Gastrocnemius medialis (tissue), 4 donors: ENCODE data around the gene SH3BGRL2. TPM values are rescaled to one million over a fixed set of nuclear protein-coding genes. Genes with fewer than 3 reads are reported as not detected.
A peak's percentile ranks its signal among the peaks of the same experiment; 100 is the strongest.

Experiments used
- ATAC-seq, 2 donors: fragments of 150-250 bp; one replicate each; pipeline ENCODE4 v1.9.1; 2016
- DNase-seq, 2 donors: peaks; one replicate each; pipeline ENCODE4 v3.0.0-alpha.2; 2019
- H3K27ac ChIP-seq, 4 donors: fragments of 200-600 bp; sonication (generic); 1 replicate in 1 of 4; 2 replicates in 3 of 4; pipeline ENCODE4 v1.5.1; 2016 to 2018; ENCODE audit warnings: mild to moderate bottlenecking in 2 of 4, moderate library complexity in 1 of 4
- H3K27me3 ChIP-seq, 3 donors: fragments of 200-600 bp; sonication (generic) in 2 of 3; 1 replicate in 1 of 3; 2 replicates in 2 of 3; pipeline versions ENCODE4 v1.5.1 to v1.6.0; 2016 to 2019; ENCODE audit warnings: mild to moderate bottlenecking in 1 of 3, moderate library complexity in 1 of 3
- H3K36me3 ChIP-seq, 2 donors: fragments of 200-600 bp; sonication (generic) in 1 of 2; one replicate each; pipeline ENCODE4 v1.5.1; 2017 to 2018
- H3K4me1 ChIP-seq, 2 donors: fragments of 200-600 bp; sonication (generic) in 1 of 2; one replicate each; pipeline ENCODE4 v1.5.1; 2016 to 2017; ENCODE audit warnings: mild to moderate bottlenecking in 2 of 2
- H3K4me3 ChIP-seq, 4 donors: fragments of 200-600 bp; sonication (generic) in 3 of 4; 1 replicate in 1 of 4; 2 replicates in 3 of 4; pipeline ENCODE4 v1.5.1; 2016 to 2019; ENCODE audit warnings: mild to moderate bottlenecking in 2 of 4
- H3K9me3 ChIP-seq, 3 donors: fragments of 200-600 bp; sonication (generic) in 2 of 3; 1 replicate in 1 of 3; 2 replicates in 2 of 3; pipeline ENCODE4 v1.5.1; 2016 to 2019
- CTCF ChIP-seq, 5 experiments: fragments of 450-650 bp in 3 of 5; fragments of 200-600 bp in 2 of 5; sonication (generic) in 2 of 5; IDR thresholded peaks in 4 of 5; conservative IDR thresholded peaks in 1 of 5; 1 replicate in 4 of 5; 2 replicates in 1 of 5; pipeline ENCODE4 v1.5.1; 2016 to 2019; ENCODE audit warnings: antibody characterized with exemption in 5 of 5, mild to moderate bottlenecking in 3 of 5, moderate library complexity in 3 of 5
- POLR2A ChIP-seq, 2 donors: fragments of 450-650 bp; IDR thresholded peaks; one replicate each; pipeline ENCODE4 v1.6.1; 2017; ENCODE audit warnings: antibody characterized with exemption in 2 of 2, mild to moderate bottlenecking in 2 of 2, moderate library complexity in 2 of 2
- in situ Hi-C, 4 donors: fragments of 200-750 bp; cut with MboI; loops; one replicate each; pipeline versions ENCODE4 v1.15.0 to v1.8.0; 2017; ENCODE audit warnings: low sequenced_read_pairs in 4 of 4
- intact Hi-C: fragments of 100-400 bp; cut with DNase I; formaldehyde crosslinking; loops from one replicate; pipeline ENCODE4 v1.15.1; 2023; ENCODE audit warnings: low total_unique reads
- total RNA-seq, 4 donors: library from RNA; depleted of rRNA; stranded (reverse); fragments of >200 nt; gene quantifications; one replicate each; pipeline versions ENCODE4 v1.1.0 to v1.2.3, GENCODE V29; 2016

The SH3BGRL2 gene
- total RNA-seq, 4 donors from 2014 or later = 8.0 to 15.7 (median 9.1) TPM

GRCh38 chr6:79646006-79646405, 14.9 kb downstream of the SH3BGRL2 start:
- in situ Hi-C loops (no loop called here), intact Hi-C loops (no loop called here)
- no peaks in the 10 kb centered on the region for H3K27me3 ChIP-seq
- DNase-seq (no peak), ATAC-seq (no peak)
- no peaks in the 10 kb centered on the region for H3K36me3 ChIP-seq
- H3K4me3 ChIP-seq = no peak overlapping the region
- peaks cover 8 to 20% of the 10 kb centered on the region in 2 donors for H3K4me1 ChIP-seq
- H3K27ac ChIP-seq = peak overlapping the region in 2 of 4 donors; percentile 7 to 8
- TF ChIP-seq POLR2A (IDR thresholded peaks at IDR 0.05) (no peak), CTCF (IDR thresholded peaks at IDR 0.05 in 4 of 5, conservative IDR thresholded peaks at IDR 0.05 in 1 of 5) (no peak)
- no peaks in the 10 kb centered on the region for H3K9me3 ChIP-seq

GRCh38 chr6:79646561-79646960, 15.4 kb downstream of the SH3BGRL2 start:
- Histone ChIP-seq H3K27me3 (no peaks in the 10 kb centered on the region), H3K4me1 (peaks cover 8 to 20% of the 10 kb centered on the region in 2 donors), H3K4me3 (no peak overlapping the region), H3K9me3 (no peaks in the 10 kb centered on the region), H3K27ac (peak overlapping the region in 1 of 4 donors; percentile 8), H3K36me3 (no peaks in the 10 kb centered on the region)
- intact Hi-C loops = no loop called here
- DNase-seq = no peak
- no peak for ATAC-seq
- in situ Hi-C loops = no loop called here
- no peak for TF ChIP-seq POLR2A (IDR thresholded peaks at IDR 0.05)
- no peak for TF ChIP-seq CTCF (IDR thresholded peaks at IDR 0.05 in 4 of 5, conservative IDR thresholded peaks at IDR 0.05 in 1 of 5)

- no peak for TF ChIP-seq CTCF (IDR thresholded peaks at IDR 0.05 in 4 of 5, conservative IDR thresholded peaks at IDR 0.05 in 1 of 5)
- no peak for TF ChIP-seq POLR2A (IDR thresholded peaks at IDR 0.05)
- peak overlapping the region in 3 of 4 donors; percentile 10 to 31 (median 30) for H3K27ac ChIP-seq
Observed at GRCh38 chr6:79647741-79648140, 16.6 kb downstream of the SH3BGRL2 start.

GRCh38 chr6:79648328-79648727, 17.2 kb downstream of the SH3BGRL2 start:
- H3K4me1 ChIP-seq = peaks cover 8 to 20% of the 10 kb centered on the region in 2 donors
- H3K4me3 ChIP-seq = no peak overlapping the region

More at GRCh38 chr6:79647741-79648140, 16.6 kb downstream of the SH3BGRL2 start:
- ATAC-seq (no peak), DNase-seq (no peak)
- in situ Hi-C loops = no loop called here
- H3K4me1 ChIP-seq = peaks cover 8 to 20% of the 10 kb centered on the region in 2 donors
- H3K4me3 ChIP-seq = no peak overlapping the region
- no peaks in the 10 kb centered on the region for H3K9me3 ChIP-seq
- intact Hi-C loops = no loop called here
- no peaks in the 10 kb centered on the region for H3K36me3 ChIP-seq
- H3K27me3 ChIP-seq = no peaks in the 10 kb centered on the region

More at GRCh38 chr6:79648328-79648727, 17.2 kb downstream of the SH3BGRL2 start:
- Histone ChIP-seq H3K36me3 (no peaks in the 10 kb centered on the region), H3K27me3 (no peaks in the 10 kb centered on the region), H3K27ac (peak overlapping the region in 3 of 4 donors; percentile 45 to 60 (median 52)), H3K9me3 (no peaks in the 10 kb centered on the region)
- no peak for TF ChIP-seq CTCF (IDR thresholded peaks at IDR 0.05 in 4 of 5, conservative IDR thresholded peaks at IDR 0.05 in 1 of 5)
- TF ChIP-seq POLR2A (IDR thresholded peaks at IDR 0.05) = no peak
- DNase-seq = no peak
- in situ Hi-C loops (no loop called here), intact Hi-C loops (no loop called here)
- ATAC-seq = no peak
